Suprapubic skin (tissue), 4 donors: Measurements from ENCODE around the gene SHLD1.

ENCODE experiments used
- CTCF ChIP-seq, 2 donors: fragments of 200-600 bp in 1 of 2; fragments of 450-650 bp in 1 of 2; sonication (generic) in 1 of 2; IDR thresholded peaks; one replicate each; pipeline ENCODE4 v1.5.1; 2016 to 2019; ENCODE audit warnings: antibody characterized with exemption in 2 of 2, mild to moderate bottlenecking in 1 of 2, moderate library complexity in 1 of 2
- EP300 ChIP-seq: sonication (generic); formaldehyde crosslinking; IDR thresholded peaks from one replicate; pipeline ENCODE4 v1.6.1; 2017; ENCODE audit warnings: antibody characterized with exemption
- POLR2A ChIP-seq, 2 donors: fragments of 450-650 bp; IDR thresholded peaks; one replicate each; pipeline ENCODE4 v1.6.1; 2017; ENCODE audit warnings: antibody characterized with exemption in 2 of 2, mild to moderate bottlenecking in 2 of 2, moderate library complexity in 2 of 2
- POLR2AphosphoS5 ChIP-seq, 3 donors: sonication (generic); formaldehyde crosslinking; IDR thresholded peaks; one replicate each; pipeline ENCODE4 v1.6.1; 2017; ENCODE audit warnings: antibody characterized with exemption in 3 of 3

GRCh38 chr20:5772704-5773103 lies 22.5 kb downstream of the SHLD1 start:
- TF ChIP-seq POLR2A (IDR thresholded peaks at IDR 0.05), result no peak
- no peak for TF ChIP-seq EP300
- no peak for TF ChIP-seq CTCF (IDR thresholded peaks at IDR 0.05)
- no peak for TF ChIP-seq POLR2AphosphoS5 (IDR thresholded peaks at IDR 0.05)
